H1 (cell line): Measurements from ENCODE around the gene LHPP. TPM values are rescaled to one million over a fixed set of nuclear protein-coding genes. Genes with fewer than 3 reads are reported as not detected.
A peak's percentile ranks its signal among the peaks of the same experiment; 100 is the strongest.

Experiments used
- CTCF ChIA-PET: fragments of 300-600 bp; sonication (Branson Sonifier 250); formaldehyde crosslinking; loops from one replicate; lab custom pipeline; 2021; ENCODE audit not compliant: partially characterized antibody; lab: Charles Lee
- POLR2A ChIA-PET: fragments of 300-600 bp; sonication (Branson Sonifier 250); formaldehyde crosslinking; loops from one replicate; lab custom pipeline; 2021; ENCODE audit warnings: inconsistent platforms; ENCODE audit not compliant: partially characterized antibody; lab: Charles Lee
- DNase-seq, 2 experiments: peaks; one replicate each; pipeline versions ENCODE4 v3.0.0 to v3.0.0-alpha.2; 2010 to 2022; ENCODE audit warnings: low spot score in 2 of 2, low read depth in 1 of 2, mixed read lengths in 1 of 2
- FAIRE-seq: peaks from 2 replicates; lab custom pipeline; 2011; peaks lifted over from hg19 to GRCh38; lab: Jason Lieb, UNC
- H2AFZ ChIP-seq: 2 replicates; pipeline ENCODE4 v1.8.1; 2012; ENCODE audit warnings: low read length, inconsistent platforms
- H2AK5ac ChIP-seq: 2 replicates; pipeline ENCODE4 v1.6.1; 2013; ENCODE audit warnings: low read depth, low read length
- H2BK120ac ChIP-seq: replicated peaks from 2 replicates; pipeline ENCODE3; 2013; ENCODE audit warnings: low read depth, low read length, inconsistent platforms
- H2BK12ac ChIP-seq: 2 replicates; pipeline ENCODE4 v1.6.1; 2013; ENCODE audit warnings: low read depth, low read length
- H2BK15ac ChIP-seq: 2 replicates; pipeline ENCODE4 v1.6.1; 2013; ENCODE audit warnings: low read length
- H2BK20ac ChIP-seq: 2 replicates; pipeline ENCODE4 v1.6.1; 2013; ENCODE audit warnings: low read length
- H2BK5ac ChIP-seq: 2 replicates; pipeline ENCODE4 v1.6.1; 2013; ENCODE audit warnings: low read depth, low read length
- H3K14ac ChIP-seq: 2 replicates; pipeline ENCODE4 v1.6.1; 2013; ENCODE audit warnings: inconsistent platforms; ENCODE audit not compliant: insufficient read length
- H3K18ac ChIP-seq: 2 replicates; pipeline ENCODE4 v1.6.1; 2013; ENCODE audit warnings: low read length; ENCODE audit errors: extremely low read depth
- H3K23ac ChIP-seq: 2 replicates; pipeline ENCODE4 v1.6.1; 2013; ENCODE audit warnings: inconsistent platforms; ENCODE audit not compliant: insufficient read length
- H3K23me2 ChIP-seq: 2 replicates; pipeline ENCODE4 v1.6.1; 2013; ENCODE audit warnings: low read depth, low read length
- H3K27ac ChIP-seq: 2 replicates; pipeline ENCODE4 v1.6.1; 2011; ENCODE audit warnings: low read depth, low read length, inconsistent platforms
- H3K27me3 ChIP-seq, 4 experiments: replicated peaks in 1 of 4; 1 replicate in 1 of 4; 2 replicates in 3 of 4; pipeline versions ENCODE4 v1.6.1 to v1.8.1; 2011 to 2013; ENCODE audit warnings: low read length in 3 of 4, mild to moderate bottlenecking in 3 of 4, inconsistent platforms in 2 of 4, mixed read lengths in 2 of 4, moderate library complexity in 1 of 4; ENCODE audit not compliant: control insufficient read depth in 3 of 4, insufficient read depth in 3 of 4; ENCODE audit errors: extremely low read depth in 1 of 4
- H3K36me3 ChIP-seq, 4 experiments: 2 replicates each; pipeline versions ENCODE4 v1.6.1 to v1.8.1; 2011 to 2013; ENCODE audit warnings: mild to moderate bottlenecking in 4 of 4, low read length in 3 of 4, moderate library complexity in 2 of 4, control low read depth in 1 of 4, inconsistent platforms in 1 of 4; ENCODE audit not compliant: insufficient read depth in 4 of 4, control insufficient read depth in 2 of 4
- H3K4ac ChIP-seq: replicated peaks from 2 replicates; pipeline ENCODE3; 2013; ENCODE audit warnings: low read length, low read depth, mixed read lengths, inconsistent platforms; ENCODE audit not compliant: insufficient read length
- H3K4me1 ChIP-seq, 4 experiments: replicated peaks in 1 of 4; 1 replicate in 1 of 4; 2 replicates in 3 of 4; pipeline versions ENCODE4 v1.6.1 to v1.8.1; 2011 to 2013; ENCODE audit warnings: low read length in 3 of 4, inconsistent platforms in 2 of 4, mixed read lengths in 1 of 4; ENCODE audit not compliant: insufficient read depth in 4 of 4, control insufficient read depth in 3 of 4
- H3K4me2 ChIP-seq, 2 experiments: 2 replicates each; pipeline versions ENCODE4 v1.6.1 to v1.8.1; 2011 to 2013; ENCODE audit warnings: low read depth in 2 of 2, low read length in 2 of 2, control low read depth in 1 of 2, inconsistent platforms in 1 of 2, mild to moderate bottlenecking in 1 of 2; ENCODE audit not compliant: insufficient read depth in 1 of 2
- H3K4me3 ChIP-seq, 4 experiments: fragments of 200-600, 300-600 bp in 1 of 4; sonication (generic), shearing (Covaris generic), sonication (Bioruptor Twin) in 1 of 4; 2 replicates each; pipeline versions ENCODE4 v1.5.1 to v1.8.1; 2011 to 2016; ENCODE audit warnings: low read length in 4 of 4, low read depth in 3 of 4, control low read depth in 2 of 4, inconsistent platforms in 2 of 4, mild to moderate bottlenecking in 2 of 4, mixed read lengths in 1 of 4, moderate library complexity in 1 of 4; ENCODE audit not compliant: insufficient read depth in 2 of 4; ENCODE audit errors: extremely low read depth in 1 of 4
- H3K56ac ChIP-seq: replicated peaks from 2 replicates; pipeline ENCODE3; 2013; ENCODE audit warnings: low read depth, mild to moderate bottlenecking, mixed read lengths, low read length, inconsistent platforms; ENCODE audit not compliant: insufficient read length
- H3K79me1 ChIP-seq: 2 replicates; pipeline ENCODE4 v1.6.1; 2013; ENCODE audit warnings: low read depth, low read length, control low read depth
- H3K79me2 ChIP-seq, 2 experiments: 2 replicates each; pipeline versions ENCODE4 v1.6.1 to v1.8.1; 2012 to 2013; ENCODE audit warnings: low read length in 2 of 2, mild to moderate bottlenecking in 2 of 2, inconsistent platforms in 1 of 2; ENCODE audit not compliant: insufficient read depth in 2 of 2, control insufficient read depth in 1 of 2
- H3K9ac ChIP-seq, 4 experiments: replicated peaks in 1 of 4; 1 replicate in 1 of 4; 2 replicates in 3 of 4; pipeline versions ENCODE4 v1.6.1 to v1.8.1; 2011 to 2013; ENCODE audit warnings: low read depth in 3 of 4, low read length in 3 of 4, control low read depth in 2 of 4, mild to moderate bottlenecking in 2 of 4, moderate library complexity in 2 of 4, inconsistent platforms in 1 of 4; ENCODE audit errors: extremely low read depth in 1 of 4
- H3K9me3 ChIP-seq, 2 experiments: 2 replicates each; pipeline versions ENCODE4 v1.6.1 to v1.8.1; 2012 to 2013; ENCODE audit warnings: mild to moderate bottlenecking in 2 of 2, moderate library complexity in 2 of 2, control low read depth in 1 of 2, inconsistent platforms in 1 of 2, low read depth in 1 of 2, low read length in 1 of 2, mixed read lengths in 1 of 2; ENCODE audit not compliant: insufficient read depth in 2 of 2
- H4K20me1 ChIP-seq, 2 experiments: replicated peaks in 1 of 2; 2 replicates each; pipeline versions ENCODE3 to v1.8.1; 2011 to 2013; ENCODE audit warnings: inconsistent platforms in 2 of 2, low read length in 2 of 2, mild to moderate bottlenecking in 1 of 2; ENCODE audit not compliant: insufficient read depth in 2 of 2, control insufficient read depth in 1 of 2
- H4K5ac ChIP-seq: 2 replicates; pipeline ENCODE4 v1.6.1; 2013; ENCODE audit warnings: low read length, low read depth, mixed read lengths, inconsistent platforms; ENCODE audit not compliant: insufficient read length
- H4K8ac ChIP-seq: 2 replicates; pipeline ENCODE4 v1.8.0; 2013; ENCODE audit warnings: mild to moderate bottlenecking, moderate library complexity, low read length, inconsistent platforms; ENCODE audit not compliant: insufficient read depth; ENCODE audit errors: extremely low read depth
- H4K91ac ChIP-seq: replicated peaks from 2 replicates; pipeline ENCODE3; 2013; ENCODE audit warnings: low read length, mixed read lengths, inconsistent platforms; ENCODE audit not compliant: insufficient read length
- FOSL1 ChIP-seq: IDR thresholded peaks from 2 replicates; pipeline ENCODE4 v1.6.1; 2011; ENCODE audit warnings: mild to moderate bottlenecking, low read depth, low read length, moderate library complexity; ENCODE audit not compliant: insufficient read depth
- JUND ChIP-seq: IDR thresholded peaks from 2 replicates; pipeline ENCODE4 v1.6.1; 2011; ENCODE audit warnings: mild to moderate bottlenecking, improper control_type of control experiment, low read length
- KDM5A ChIP-seq: fragments of 200-600 bp; IDR thresholded peaks from 2 replicates; pipeline ENCODE4 v1.7.1; 2012; ENCODE audit warnings: mild to moderate bottlenecking, low read length, inconsistent platforms, mixed read lengths
- MAFK ChIP-seq: IDR thresholded peaks from 2 replicates; pipeline ENCODE4 v1.6.1; 2012; ENCODE audit warnings: low read depth, mild to moderate bottlenecking, improper control_type of control experiment, low read length
- PHF8 ChIP-seq: fragments of 200-600 bp; sonication (generic); conservative IDR thresholded peaks from 2 replicates; pipeline ENCODE4 v1.7.1; 2012; ENCODE audit warnings: low read depth, mild to moderate bottlenecking, inconsistent platforms, low read length, moderate library complexity
- SP4 ChIP-seq: IDR thresholded peaks from 2 replicates; pipeline ENCODE4 v1.6.1; 2012; ENCODE audit warnings: low read length, inconsistent platforms
- SUZ12 ChIP-seq: fragments of 200-600 bp; sonication (generic); IDR thresholded peaks from 2 replicates; pipeline ENCODE4 v1.6.1; 2012; ENCODE audit warnings: mild to moderate bottlenecking, inconsistent platforms, low read length, moderate library complexity, mixed read lengths
- TAF7 ChIP-seq: optimal IDR thresholded peaks from 2 replicates; pipeline ENCODE3; 2011; ENCODE audit warnings: low read depth, mild to moderate bottlenecking, inconsistent platforms, low read length, moderate library complexity, borderline replicate concordance
- WGBS, 2 experiments: shearing (Covaris generic) in 1 of 2; methylation state at CpG; one replicate each; pipeline versions ENCODE4 v1.1.6 to v1.1.7; 2013 to 2015; ENCODE audit warnings: low lambda C conversion rate in 2 of 2, mixed read lengths in 2 of 2, inconsistent platforms in 1 of 2, low coverage in 1 of 2, missing lambda C conversion rate in 1 of 2; ENCODE audit not compliant: insufficient replicate concordance in 2 of 2, insufficient coverage in 1 of 2, insufficient read length in 1 of 2; ENCODE audit errors: extremely low coverage in 1 of 2, missing lambda C conversion rate in 1 of 2; 5-methylcytosine and 5-hydroxymethylcytosine counted together
- polyA plus RNA-seq, 7 experiments: library from polyadenylated mRNA; depleted of rRNA in 3 of 7; stranded (reverse) in 5 of 7; unstranded in 2 of 7; fragments of >200 nt in 5 of 7; fragments of 200-250 nt in 2 of 7; gene quantifications; 1 replicate in 5 of 7; 2 replicates in 1 of 7; 4 replicates in 1 of 7; pipeline versions ENCODE4 v1.2.1 to v1.2.3, GENCODE V29; 2011 to 2013; ENCODE audit warnings: missing spikeins in 2 of 7, mixed read lengths in 2 of 7
- total RNA-seq: library from RNA; stranded (reverse); fragmentation: NEBNext Ultra II Directional; extraction: Animal tissue kit (Norgen Biotek cat#: 25700); gene quantifications from 2 replicates; pipeline ENCODE4 v1.2.1, GENCODE V29; 2021

LHPP gene
- total and polyA plus RNA-seq, 2 of the 8 experiments (the other 6 are each of a cell fraction or from before 2014, with no cell fraction given): 26.0 to 45.0 TPM

DNA sequence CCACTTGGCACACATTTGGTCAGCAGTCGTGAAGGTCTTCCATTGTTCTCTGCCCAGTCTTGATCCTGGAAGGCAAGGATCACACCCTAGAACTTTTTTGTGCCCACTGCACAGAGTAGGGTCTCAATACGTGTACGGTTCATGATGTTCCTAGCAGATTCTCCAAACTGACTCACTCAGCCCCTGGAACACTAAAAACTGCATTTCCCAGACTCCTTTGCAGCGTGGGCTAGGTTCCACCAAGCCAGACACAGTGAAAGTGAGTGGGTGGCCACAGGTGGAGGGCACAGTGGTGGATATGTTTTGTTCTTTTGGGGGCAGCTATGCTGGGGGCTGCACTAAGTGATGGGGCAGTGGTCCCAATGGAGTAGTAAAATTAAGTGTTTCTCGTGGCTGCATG lies 1.5 kb upstream of the LHPP start:
- peaks cover 8 to 28% (median 20%) of the 10 kb centered on the region in 4 experiments for H3K4me1 ChIP-seq
- peak overlapping the region; percentile 95 for H2BK15ac ChIP-seq
- peak overlapping the region; percentile 35; the same call in 1 of the 2 replicates for H2BK5ac ChIP-seq
- H3K14ac ChIP-seq: no peak overlapping the region
- POLR2A ChIA-PET: interaction anchor here (0.8 to 5.4 kb wide), 2 partner anchors 9 to 10 kb away, joined by 3 to 36 read pairs; partner anchors contain the start of gene NKX1-2
- FAIRE-seq (no peak), DNase-seq (no peak)
- H3K56ac ChIP-seq: no peak overlapping the region
- no peaks in the 10 kb centered on the region for H3K36me3 ChIP-seq
- CTCF ChIA-PET: interaction anchor here (0.6 to 2.9 kb wide), 6 partner anchors 11 to 73 kb away, joined by 3 to 14 read pairs (median 4); partner anchors contain the start of gene NKX1-2
- H3K18ac ChIP-seq: no peak overlapping the region
- H3K4ac ChIP-seq: peak overlapping the region; percentile 84
- no peak overlapping the region for H3K4me3 ChIP-seq
- no peak overlapping the region for H3K27ac ChIP-seq
- H2AFZ ChIP-seq: no peak overlapping the region
- peak overlapping the region; percentile 94; the same call in 1 of the 2 replicates for H2AK5ac ChIP-seq
- H3K79me1 ChIP-seq: no peaks in the 10 kb centered on the region
- H3K23me2 ChIP-seq: peaks cover 5% of the 10 kb centered on the region
- peak overlapping the region; percentile 51; the same call in 1 of the 2 replicates for H2BK20ac ChIP-seq
- H2BK12ac ChIP-seq: peak overlapping the region; percentile 78; the same call in 1 of the 2 replicates
- no peak overlapping the region for H4K8ac ChIP-seq
- H4K91ac ChIP-seq: peak overlapping the region; percentile 61
- 92% methylated on average over 5 of the region's 5 CpGs; no CpG with 5 or more reads in 1 of the 2 experiments for WGBS, 2 experiments
- H3K4me2 ChIP-seq: no peak overlapping the region
- no peaks in the 10 kb centered on the region for H3K79me2 ChIP-seq
- no peak overlapping the region for H2BK120ac ChIP-seq
- no peak overlapping the region for H3K9ac ChIP-seq
- peaks cover 0 to 3% (median 0%) of the 10 kb centered on the region in 4 experiments; a peak in 2 of 7 replicates for H3K27me3 ChIP-seq
- peaks cover 0 to 4% of the 10 kb centered on the region in 2 experiments for H4K20me1 ChIP-seq
- no peak overlapping the region for H4K5ac ChIP-seq
- no peaks in the 10 kb centered on the region for H3K9me3 ChIP-seq
- no peak overlapping the region for H3K23ac ChIP-seq
- TF ChIP-seq MAFK (no peak), JUND (no peak), FOSL1 (no peak), PHF8 (no peak), TAF7 (no peak), SP4 (no peak), SUZ12 (no peak), KDM5A (no peak)
